HEK293 (cell line): Measurements from ENCODE around the gene TMEM39B.

Experiments
- HOXA7 ChIP-seq: sonication (generic); formaldehyde crosslinking; IDR thresholded peaks from 2 replicates; pipeline ENCODE4 v1.8.1; 2022; ENCODE audit warnings: missing genetic modification reagents, borderline replicate concordance
- INSM2 ChIP-seq: fragments of 450-650 bp; formaldehyde crosslinking; IDR thresholded peaks from 2 replicates; pipeline ENCODE4 v1.5.1; 2016; ENCODE audit warnings: missing biosample characterization, missing genetic modification characterization
- PRDM4 ChIP-seq: fragments of 450-650 bp; formaldehyde crosslinking; IDR thresholded peaks from 2 replicates; pipeline ENCODE4 v1.5.1; 2017; ENCODE audit warnings: missing biosample characterization, missing genetic modification characterization
- YY2 ChIP-seq: fragments of 450-650 bp; formaldehyde crosslinking; IDR thresholded peaks from 2 replicates; pipeline ENCODE4 v1.5.1; 2016; ENCODE audit warnings: missing biosample characterization, missing genetic modification characterization
- ZBTB8A ChIP-seq: fragments of 450-650 bp; formaldehyde crosslinking; IDR thresholded peaks from 2 replicates; pipeline ENCODE4 v1.5.1; 2016; ENCODE audit warnings: missing biosample characterization, missing genetic modification characterization
- ZEB2 ChIP-seq: fragments of 450-650 bp; formaldehyde crosslinking; IDR thresholded peaks from 2 replicates; pipeline ENCODE4 v1.5.1; 2016; ENCODE audit warnings: missing biosample characterization, missing genetic modification characterization
- ZNF133 ChIP-seq: fragments of 450-650 bp; formaldehyde crosslinking; IDR thresholded peaks from 2 replicates; pipeline ENCODE4 v1.5.1; 2016; ENCODE audit warnings: missing biosample characterization, missing genetic modification characterization
- ZNF138 ChIP-seq: fragments of 450-650 bp; formaldehyde crosslinking; IDR thresholded peaks from 2 replicates; pipeline ENCODE4 v1.5.1; 2016; ENCODE audit warnings: missing biosample characterization, missing genetic modification characterization, borderline replicate concordance
- ZNF148 ChIP-seq: fragments of 450-650 bp; formaldehyde crosslinking; IDR thresholded peaks from 2 replicates; pipeline ENCODE4 v1.5.0; 2017; ENCODE audit warnings: missing biosample characterization, missing genetic modification characterization, borderline replicate concordance
- ZNF155 ChIP-seq: fragments of 450-650 bp; formaldehyde crosslinking; IDR thresholded peaks from 2 replicates; pipeline ENCODE4 v1.5.1; 2016; ENCODE audit warnings: missing biosample characterization, missing genetic modification characterization
- ZNF223 ChIP-seq: fragments of 450-650 bp; formaldehyde crosslinking; IDR thresholded peaks from 2 replicates; pipeline ENCODE4 v1.5.1; 2016; ENCODE audit warnings: missing biosample characterization, missing genetic modification characterization
- ZNF324 ChIP-seq: fragments of 450-650 bp; formaldehyde crosslinking; IDR thresholded peaks from 2 replicates; pipeline ENCODE4 v1.5.1; 2016; ENCODE audit warnings: missing biosample characterization, missing genetic modification characterization
- ZNF341 ChIP-seq: fragments of 450-650 bp; formaldehyde crosslinking; IDR thresholded peaks from 2 replicates; pipeline ENCODE4; 2016; ENCODE audit warnings: low read depth, missing biosample characterization, missing genetic modification characterization
- ZNF391 ChIP-seq: fragments of 450-650 bp; formaldehyde crosslinking; IDR thresholded peaks from 2 replicates; pipeline ENCODE4 v1.5.1; 2016; ENCODE audit warnings: low read depth, missing biosample characterization, missing genetic modification characterization, borderline replicate concordance
- ZNF629 ChIP-seq: fragments of 450-650 bp; formaldehyde crosslinking; IDR thresholded peaks from 2 replicates; pipeline ENCODE4 v1.5.1; 2017; ENCODE audit warnings: missing biosample characterization, missing genetic modification characterization
- ZNF747 ChIP-seq: fragments of 450-650 bp; formaldehyde crosslinking; IDR thresholded peaks from 2 replicates; pipeline ENCODE4 v1.5.1; 2016; ENCODE audit warnings: missing biosample characterization, missing genetic modification characterization
- ZNF76 ChIP-seq: fragments of 450-650 bp; formaldehyde crosslinking; IDR thresholded peaks from 2 replicates; pipeline ENCODE4; 2016; ENCODE audit warnings: low read depth, missing biosample characterization, missing genetic modification characterization, borderline replicate concordance
- ZSCAN16 ChIP-seq: fragments of 450-650 bp; formaldehyde crosslinking; IDR thresholded peaks from 2 replicates; pipeline ENCODE4 v1.5.1; 2016; ENCODE audit warnings: missing biosample characterization, missing genetic modification characterization
- TF ChIP-seq, protein P1 (sequence below): fragments of 450-650 bp; formaldehyde crosslinking; IDR thresholded peaks from 2 replicates; pipeline ENCODE4 v1.5.1; 2016; ENCODE audit warnings: missing biosample characterization, missing genetic modification characterization
- TF ChIP-seq, protein P2 (sequence below): fragments of 450-650 bp; formaldehyde crosslinking; IDR thresholded peaks from 2 replicates; pipeline ENCODE4 v1.5.1; 2016; ENCODE audit warnings: missing biosample characterization, missing genetic modification characterization
- TF ChIP-seq, protein P3 (sequence below): fragments of 450-650 bp; formaldehyde crosslinking; IDR thresholded peaks from 2 replicates; pipeline ENCODE4 v1.5.1; 2016; ENCODE audit warnings: missing biosample characterization, missing genetic modification characterization
- TF ChIP-seq, protein P4 (sequence below): fragments of 450-650 bp; formaldehyde crosslinking; IDR thresholded peaks from 2 replicates; pipeline ENCODE4 v1.5.1; 2017; ENCODE audit warnings: missing biosample characterization, missing genetic modification characterization
- TF ChIP-seq, protein P5 (sequence below): fragments of 450-650 bp; formaldehyde crosslinking; IDR thresholded peaks from 2 replicates; pipeline ENCODE4 v1.5.1; 2016; ENCODE audit warnings: missing biosample characterization, missing genetic modification characterization

The TMEM39B gene

DNA sequence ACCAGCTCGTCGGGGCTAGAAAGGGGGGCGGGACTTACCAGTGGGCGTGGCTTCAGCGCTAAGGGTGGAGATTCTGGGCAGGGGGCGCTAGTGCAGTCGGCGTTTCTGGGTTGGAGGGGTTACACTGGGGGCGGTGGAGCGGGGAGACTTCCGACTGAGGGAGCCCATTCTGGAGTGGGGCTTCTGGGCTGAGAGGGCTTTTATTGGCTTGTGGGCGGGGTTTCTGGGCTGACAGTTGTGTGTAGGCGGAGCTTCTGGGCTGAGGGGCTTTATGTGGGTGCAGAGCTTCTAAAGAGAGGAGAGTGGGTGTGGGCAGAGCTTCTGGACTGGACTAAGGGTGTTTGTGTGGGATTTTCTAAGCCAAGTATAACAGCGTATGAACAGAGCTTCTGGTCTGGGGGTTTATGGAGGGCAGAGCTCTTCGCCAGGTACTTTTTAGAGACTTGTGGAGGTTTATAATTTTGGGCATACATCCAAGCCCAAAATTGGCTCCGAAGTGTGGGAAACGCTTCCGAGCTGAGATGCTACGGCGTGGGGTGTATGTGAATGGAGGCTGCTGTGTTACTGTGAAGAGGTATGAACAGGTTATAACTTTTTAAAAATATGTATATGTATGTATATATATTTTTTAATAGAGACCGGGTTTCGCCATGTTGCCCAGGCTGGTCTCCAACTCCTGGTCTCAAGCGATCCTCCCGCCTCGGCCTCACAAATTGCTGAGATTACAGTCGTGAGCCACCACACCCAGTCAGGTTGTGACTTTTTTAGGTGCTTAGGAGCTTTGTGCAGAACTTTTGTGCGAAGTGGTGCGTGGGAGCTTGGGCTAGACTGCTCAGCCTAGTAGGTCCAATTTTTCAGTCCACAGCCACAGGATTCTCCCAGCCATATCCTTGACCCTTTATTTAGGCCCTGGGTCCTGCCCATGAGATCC is 825 bp downstream of the TMEM39B start (continued):
- TF ChIP-seq, protein P1, sequence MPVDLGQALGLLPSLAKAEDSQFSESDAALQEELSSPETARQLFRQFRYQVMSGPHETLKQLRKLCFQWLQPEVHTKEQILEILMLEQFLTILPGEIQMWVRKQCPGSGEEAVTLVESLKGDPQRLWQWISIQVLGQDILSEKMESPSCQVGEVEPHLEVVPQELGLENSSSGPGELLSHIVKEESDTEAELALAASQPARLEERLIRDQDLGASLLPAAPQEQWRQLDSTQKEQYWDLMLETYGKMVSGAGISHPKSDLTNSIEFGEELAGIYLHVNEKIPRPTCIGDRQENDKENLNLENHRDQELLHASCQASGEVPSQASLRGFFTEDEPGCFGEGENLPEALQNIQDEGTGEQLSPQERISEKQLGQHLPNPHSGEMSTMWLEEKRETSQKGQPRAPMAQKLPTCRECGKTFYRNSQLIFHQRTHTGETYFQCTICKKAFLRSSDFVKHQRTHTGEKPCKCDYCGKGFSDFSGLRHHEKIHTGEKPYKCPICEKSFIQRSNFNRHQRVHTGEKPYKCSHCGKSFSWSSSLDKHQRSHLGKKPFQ (tag by site-specific recombination), result no peak
- TF ChIP-seq ZBTB8A (tag by site-specific recombination) (peak; percentile 94), PRDM4 (no peak), ZNF76 (no peak), ZNF223 (tag by site-specific recombination) (no peak), HOXA7 (no peak), ZNF138 (no peak), ZNF391 (tag by site-specific recombination) (no peak), ZNF155 (tag by site-specific recombination) (no peak), ZNF341 (no peak), ZNF324 (tag by site-specific recombination) (no peak), ZNF747 (no peak), ZEB2 (no peak), YY2 (tag by site-specific recombination) (no peak), ZNF133 (tag by site-specific recombination) (no peak), INSM2 (no peak; the same call in 1 of the 2 replicates), ZNF148 (tag by site-specific recombination) (no peak), ZSCAN16 (tag by site-specific recombination) (no peak), ZNF629 (tag by site-specific recombination) (no peak)
- TF ChIP-seq, protein P2, sequence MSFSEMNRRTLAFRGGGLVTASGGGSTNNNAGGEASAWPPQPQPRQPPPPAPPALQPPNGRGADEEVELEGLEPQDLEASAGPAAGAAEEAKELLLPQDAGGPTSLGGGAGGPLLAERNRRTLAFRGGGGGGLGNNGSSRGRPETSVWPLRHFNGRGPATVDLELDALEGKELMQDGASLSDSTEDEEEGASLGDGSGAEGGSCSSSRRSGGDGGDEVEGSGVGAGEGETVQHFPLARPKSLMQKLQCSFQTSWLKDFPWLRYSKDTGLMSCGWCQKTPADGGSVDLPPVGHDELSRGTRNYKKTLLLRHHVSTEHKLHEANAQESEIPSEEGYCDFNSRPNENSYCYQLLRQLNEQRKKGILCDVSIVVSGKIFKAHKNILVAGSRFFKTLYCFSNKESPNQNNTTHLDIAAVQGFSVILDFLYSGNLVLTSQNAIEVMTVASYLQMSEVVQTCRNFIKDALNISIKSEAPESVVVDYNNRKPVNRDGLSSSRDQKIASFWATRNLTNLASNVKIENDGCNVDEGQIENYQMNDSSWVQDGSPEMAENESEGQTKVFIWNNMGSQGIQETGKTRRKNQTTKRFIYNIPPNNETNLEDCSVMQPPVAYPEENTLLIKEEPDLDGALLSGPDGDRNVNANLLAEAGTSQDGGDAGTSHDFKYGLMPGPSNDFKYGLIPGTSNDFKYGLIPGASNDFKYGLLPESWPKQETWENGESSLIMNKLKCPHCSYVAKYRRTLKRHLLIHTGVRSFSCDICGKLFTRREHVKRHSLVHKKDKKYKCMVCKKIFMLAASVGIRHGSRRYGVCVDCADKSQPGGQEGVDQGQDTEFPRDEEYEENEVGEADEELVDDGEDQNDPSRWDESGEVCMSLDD (tag by site-specific recombination), result no peak
- TF ChIP-seq, protein P3, sequence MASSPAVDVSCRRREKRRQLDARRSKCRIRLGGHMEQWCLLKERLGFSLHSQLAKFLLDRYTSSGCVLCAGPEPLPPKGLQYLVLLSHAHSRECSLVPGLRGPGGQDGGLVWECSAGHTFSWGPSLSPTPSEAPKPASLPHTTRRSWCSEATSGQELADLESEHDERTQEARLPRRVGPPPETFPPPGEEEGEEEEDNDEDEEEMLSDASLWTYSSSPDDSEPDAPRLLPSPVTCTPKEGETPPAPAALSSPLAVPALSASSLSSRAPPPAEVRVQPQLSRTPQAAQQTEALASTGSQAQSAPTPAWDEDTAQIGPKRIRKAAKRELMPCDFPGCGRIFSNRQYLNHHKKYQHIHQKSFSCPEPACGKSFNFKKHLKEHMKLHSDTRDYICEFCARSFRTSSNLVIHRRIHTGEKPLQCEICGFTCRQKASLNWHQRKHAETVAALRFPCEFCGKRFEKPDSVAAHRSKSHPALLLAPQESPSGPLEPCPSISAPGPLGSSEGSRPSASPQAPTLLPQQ (tag by site-specific recombination), result no peak
- TF ChIP-seq, protein P4, sequence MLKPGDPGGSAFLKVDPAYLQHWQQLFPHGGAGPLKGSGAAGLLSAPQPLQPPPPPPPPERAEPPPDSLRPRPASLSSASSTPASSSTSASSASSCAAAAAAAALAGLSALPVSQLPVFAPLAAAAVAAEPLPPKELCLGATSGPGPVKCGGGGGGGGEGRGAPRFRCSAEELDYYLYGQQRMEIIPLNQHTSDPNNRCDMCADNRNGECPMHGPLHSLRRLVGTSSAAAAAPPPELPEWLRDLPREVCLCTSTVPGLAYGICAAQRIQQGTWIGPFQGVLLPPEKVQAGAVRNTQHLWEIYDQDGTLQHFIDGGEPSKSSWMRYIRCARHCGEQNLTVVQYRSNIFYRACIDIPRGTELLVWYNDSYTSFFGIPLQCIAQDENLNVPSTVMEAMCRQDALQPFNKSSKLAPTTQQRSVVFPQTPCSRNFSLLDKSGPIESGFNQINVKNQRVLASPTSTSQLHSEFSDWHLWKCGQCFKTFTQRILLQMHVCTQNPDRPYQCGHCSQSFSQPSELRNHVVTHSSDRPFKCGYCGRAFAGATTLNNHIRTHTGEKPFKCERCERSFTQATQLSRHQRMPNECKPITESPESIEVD (tag by site-specific recombination), result no peak
- TF ChIP-seq, protein P5, sequence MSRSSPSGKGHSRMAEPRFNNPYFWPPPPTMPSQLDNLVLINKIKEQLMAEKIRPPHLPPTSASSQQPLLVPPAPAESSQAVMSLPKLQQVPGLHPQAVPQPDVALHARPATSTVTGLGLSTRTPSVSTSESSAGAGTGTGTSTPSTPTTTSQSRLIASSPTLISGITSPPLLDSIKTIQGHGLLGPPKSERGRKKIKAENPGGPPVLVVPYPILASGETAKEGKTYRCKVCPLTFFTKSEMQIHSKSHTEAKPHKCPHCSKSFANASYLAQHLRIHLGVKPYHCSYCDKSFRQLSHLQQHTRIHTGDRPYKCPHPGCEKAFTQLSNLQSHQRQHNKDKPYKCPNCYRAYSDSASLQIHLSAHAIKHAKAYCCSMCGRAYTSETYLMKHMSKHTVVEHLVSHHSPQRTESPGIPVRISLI (tag by site-specific recombination), result no peak
